Right lobe of liver (tissue), 6 donors: ENCODE results near the gene IGF2BP2. TPM values are rescaled to one million over a fixed set of nuclear protein-coding genes. Genes with fewer than 3 reads are reported as not detected.
"Not testable (repeated sequence)": the region's sequence is repeated elsewhere in the genome, so short reads cannot be mapped to it uniquely, and the experiment has no call there.

Experiments
- ATAC-seq, 4 donors: fragments of 200-7000 bp; cut with Tn5 transposase; one replicate each; pipeline ENCODE4 v1.9.1; 2020; ENCODE audit warnings: mild to moderate bottlenecking in 4 of 4, moderate library complexity in 4 of 4
- DNase-seq, 3 donors: peaks; one replicate each; pipeline ENCODE4 v3.0.0-alpha.2; 2020
- H3K27ac ChIP-seq, 3 donors: fragments of 200-600 bp; one replicate each; pipeline ENCODE4 v1.8.0; 2022
- H3K27me3 ChIP-seq, 2 donors: fragments of 200-600 bp; one replicate each; pipeline ENCODE4 v1.8.0; 2022
- H3K36me3 ChIP-seq, 4 donors: fragments of 200-600 bp; sonication (generic) in 1 of 4; one replicate each; pipeline versions ENCODE4 v1.5.1 to v1.8.0; 2017 to 2022; ENCODE audit warnings: control low read depth in 1 of 4
- H3K4me1 ChIP-seq, 4 donors: fragments of 200-600 bp; sonication (generic) in 1 of 4; one replicate each; pipeline versions ENCODE4 v1.5.1 to v1.8.0; 2017 to 2022; ENCODE audit warnings: control low read depth in 1 of 4
- H3K4me3 ChIP-seq, 3 donors: fragments of 200-600 bp; one replicate each; pipeline ENCODE4 v1.8.0; 2022
- H3K9me3 ChIP-seq, 4 donors: fragments of 200-600 bp; sonication (generic) in 1 of 4; one replicate each; pipeline versions ENCODE4 v1.5.1 to v1.8.0; 2017 to 2022; ENCODE audit warnings: control low read depth in 1 of 4
- CTCF ChIP-seq, 4 donors: fragments of 200-600 bp in 3 of 4; fragments of 450-650 bp in 1 of 4; IDR thresholded peaks; one replicate each; pipeline versions ENCODE4 v1.5.1 to v1.8.0; 2016 to 2022; ENCODE audit warnings: antibody characterized with exemption in 4 of 4, mild to moderate bottlenecking in 2 of 4
- POLR2A ChIP-seq: fragments of 450-650 bp; IDR thresholded peaks from one replicate; pipeline ENCODE4 v1.6.1; 2017; ENCODE audit warnings: antibody characterized with exemption, mild to moderate bottlenecking
- WGBS: methylation state at CpG from one replicate; pipeline ENCODE4 v1.1.6; 2018; ENCODE audit warnings: low coverage, low lambda C conversion rate; ENCODE audit not compliant: insufficient coverage; ENCODE audit errors: missing lambda C conversion rate; 5-methylcytosine and 5-hydroxymethylcytosine counted together
- intact Hi-C, 2 donors: fragments of 100-400 bp; cut with DNase I; formaldehyde crosslinking; loops; one replicate each; pipeline versions ENCODE4 v1.11.2 to v1.14.1; 2022
- total RNA-seq, 6 experiments: library from RNA; depleted of rRNA in 2 of 6; stranded (reverse); fragments of >200 nt in 2 of 6; fragmentation: NEBNext Ultra II Directional in 3 of 6; extraction: Animal tissue kit (Norgen Biotek cat#: 25700) in 3 of 6; gene quantifications; one replicate each; pipeline versions ENCODE4 v1.1.0 to v1.2.4, GENCODE V29; 2016 to 2023
- donor health status: DM: no; HTN: yes; CAD: no.
- donor health status: DM: no; HTN: no; CAD: no.
- donor health status: DM: no; HTN: no; CAD: no.
- donor health status: DM: no; HTN: yes; CAD: no.
- donor health status: DM: no; HTN: yes; CAD: no.

The IGF2BP2 gene
- total RNA-seq, 6 experiments from 2014 or later, result 0.99 to 3.0 (median 1.8) TPM

GRCh38 chr3:185640308-185640707 is 184.5 kb downstream of the IGF2BP2 start:
- no peaks in the 10 kb centered on the region for H3K9me3 ChIP-seq
- H3K4me3 ChIP-seq, result no peak overlapping the region
- no peaks in the 10 kb centered on the region for H3K4me1 ChIP-seq
- no peak for DNase-seq
- no peak overlapping the region for H3K27ac ChIP-seq
- no peaks in the 10 kb centered on the region for H3K27me3 ChIP-seq
- intact Hi-C loops, result no loop called here
- 74% methylated on average over 2 of the region's 2 CpGs for WGBS
- TF ChIP-seq POLR2A (no peak), CTCF (IDR thresholded peaks at IDR 0.05) (no peak)
- no peaks in the 10 kb centered on the region for H3K36me3 ChIP-seq
- no peak for ATAC-seq

GRCh38 chr3:185639632-185640206 is 185.1 kb downstream of the IGF2BP2 start:
- intact Hi-C loops, result no loop called here
- DNase-seq (no peak), ATAC-seq (no peak)
- no peaks in the 10 kb centered on the region for H3K27me3 ChIP-seq
- H3K9me3 ChIP-seq, result no peaks in the 10 kb centered on the region
- WGBS, result 71% methylated on average over 7 of the region's 7 CpGs
- no peaks in the 10 kb centered on the region for H3K4me1 ChIP-seq
- H3K36me3 ChIP-seq, result no peaks in the 10 kb centered on the region
- TF ChIP-seq POLR2A (no peak), CTCF (IDR thresholded peaks at IDR 0.05) (no peak)
- H3K4me3 ChIP-seq, result no peak overlapping the region
- H3K27ac ChIP-seq, result no peak overlapping the region

- H3K27ac ChIP-seq, H3K4me3 ChIP-seq, H3K36me3 ChIP-seq, H3K4me1 ChIP-seq, DNase-seq, H3K27me3 ChIP-seq, H3K9me3 ChIP-seq, intact Hi-C loops, ATAC-seq: not testable (repeated sequence)
- 91% methylated on average over 4 of the region's 11 CpGs for WGBS
Observed at GRCh38 chr3:185638651-185639050, 186.2 kb downstream of the IGF2BP2 start.

- intact Hi-C loops, result no loop called here
- DNase-seq (peak in 1 of 3 donors; percentile 1), ATAC-seq (no peak)
- no peaks in the 10 kb centered on the region for H3K27me3 ChIP-seq
- no peak overlapping the region for H3K4me3 ChIP-seq
- WGBS, result 46% methylated on average over 3 of the region's 3 CpGs
- no peaks in the 10 kb centered on the region for H3K9me3 ChIP-seq
- no peak overlapping the region for H3K27ac ChIP-seq
- no peaks in the 10 kb centered on the region for H3K4me1 ChIP-seq
- no peaks in the 10 kb centered on the region for H3K36me3 ChIP-seq
- TF ChIP-seq CTCF (IDR thresholded peaks at IDR 0.05) (no peak), POLR2A (no peak)
Observed at GRCh38 chr3:185637388-185637787, 187.5 kb downstream of the IGF2BP2 start.

- Histone ChIP-seq H3K4me1 (no peaks in the 10 kb centered on the region), H3K4me3 (no peak overlapping the region), H3K27ac (no peak overlapping the region), H3K9me3 (no peaks in the 10 kb centered on the region), H3K27me3 (no peaks in the 10 kb centered on the region), H3K36me3 (peaks cover 0 to 19% (median 4%) of the 10 kb centered on the region in 4 donors)
- intact Hi-C loops, result no loop called here
- DNase-seq (no peak), ATAC-seq (no peak)
- 84% methylated on average over 4 of the region's 4 CpGs for WGBS
- TF ChIP-seq POLR2A (no peak), CTCF (IDR thresholded peaks at IDR 0.05) (no peak)
Observed at GRCh38 chr3:185632996-185633395, 191.8 kb downstream of the IGF2BP2 start.
